Body of pancreas (tissue), 4 donors: Measurements from ENCODE around the gene PRSS8. TPM values are rescaled to one million over a fixed set of nuclear protein-coding genes. Genes with fewer than 3 reads are reported as not detected.

Experiments
- ATAC-seq: fragments of 150-250 bp; one replicate; pipeline ENCODE4 v1.9.1; 2016
- DNase-seq, 4 donors: peaks; one replicate each; pipeline ENCODE4 v3.0.0-alpha.2; 2019
- H3K27ac ChIP-seq, 4 donors: fragments of 200-600 bp; sonication (generic); 1 replicate in 3 of 4; 2 replicates in 1 of 4; pipeline versions ENCODE4 v1.5.1 to v1.6.1; 2016 to 2019; ENCODE audit warnings: mild to moderate bottlenecking in 1 of 4, mixed read lengths in 1 of 4, moderate library complexity in 1 of 4
- H3K27me3 ChIP-seq, 2 donors: fragments of 200-600 bp; sonication (generic); one replicate each; pipeline ENCODE4 v1.6.0; 2016; ENCODE audit warnings: mild to moderate bottlenecking in 1 of 2
- H3K36me3 ChIP-seq, 2 donors: fragments of 200-600 bp; sonication (generic); replicated peaks in 1 of 2; 2 replicates each; pipeline ENCODE4 v1.5.1; 2016; ENCODE audit warnings: low read depth in 2 of 2; ENCODE audit not compliant: insufficient read depth in 1 of 2
- H3K4me1 ChIP-seq: fragments of 200-600 bp; sonication (generic); one replicate; pipeline ENCODE4 v1.6.0; 2016
- H3K4me3 ChIP-seq, 2 donors: fragments of 200-600 bp; sonication (generic); 1 replicate in 1 of 2; 2 replicates in 1 of 2; pipeline ENCODE4 v1.5.1; 2016 to 2019
- H3K9me3 ChIP-seq, 3 donors: fragments of 200-600 bp; sonication (generic); 1 replicate in 2 of 3; 2 replicates in 1 of 3; pipeline ENCODE4 v1.5.1; 2016
- CTCF ChIP-seq, 7 experiments: fragments of 450-650 bp in 4 of 7; fragments of 200-600 bp in 3 of 7; sonication (generic) in 3 of 7; IDR thresholded peaks; one replicate each; pipeline ENCODE4 v1.5.1; 2016 to 2019; ENCODE audit warnings: antibody characterized with exemption in 7 of 7
- POLR2A ChIP-seq, 3 donors: fragments of 450-650 bp; IDR thresholded peaks; one replicate each; pipeline ENCODE4 v1.6.1; 2016; ENCODE audit warnings: antibody characterized with exemption in 3 of 3, mild to moderate bottlenecking in 2 of 3
- WGBS, 2 donors: methylation state at CpG; one replicate each; pipeline ENCODE4 v1.1.5; 2017; 5-methylcytosine and 5-hydroxymethylcytosine counted together
- intact Hi-C: fragments of 100-400 bp; cut with DNase I; formaldehyde crosslinking; loops from one replicate; pipeline ENCODE4 v1.15.1; 2023
- total RNA-seq, 2 donors: library from RNA; depleted of rRNA; stranded (reverse); fragments of >200 nt; gene quantifications; one replicate each; pipeline ENCODE4 v1.1.0, GENCODE V29; 2016

Gene PRSS8
- total RNA-seq, 2 donors from 2014 or later, result 75.5 to 81.7 TPM

DNA sequence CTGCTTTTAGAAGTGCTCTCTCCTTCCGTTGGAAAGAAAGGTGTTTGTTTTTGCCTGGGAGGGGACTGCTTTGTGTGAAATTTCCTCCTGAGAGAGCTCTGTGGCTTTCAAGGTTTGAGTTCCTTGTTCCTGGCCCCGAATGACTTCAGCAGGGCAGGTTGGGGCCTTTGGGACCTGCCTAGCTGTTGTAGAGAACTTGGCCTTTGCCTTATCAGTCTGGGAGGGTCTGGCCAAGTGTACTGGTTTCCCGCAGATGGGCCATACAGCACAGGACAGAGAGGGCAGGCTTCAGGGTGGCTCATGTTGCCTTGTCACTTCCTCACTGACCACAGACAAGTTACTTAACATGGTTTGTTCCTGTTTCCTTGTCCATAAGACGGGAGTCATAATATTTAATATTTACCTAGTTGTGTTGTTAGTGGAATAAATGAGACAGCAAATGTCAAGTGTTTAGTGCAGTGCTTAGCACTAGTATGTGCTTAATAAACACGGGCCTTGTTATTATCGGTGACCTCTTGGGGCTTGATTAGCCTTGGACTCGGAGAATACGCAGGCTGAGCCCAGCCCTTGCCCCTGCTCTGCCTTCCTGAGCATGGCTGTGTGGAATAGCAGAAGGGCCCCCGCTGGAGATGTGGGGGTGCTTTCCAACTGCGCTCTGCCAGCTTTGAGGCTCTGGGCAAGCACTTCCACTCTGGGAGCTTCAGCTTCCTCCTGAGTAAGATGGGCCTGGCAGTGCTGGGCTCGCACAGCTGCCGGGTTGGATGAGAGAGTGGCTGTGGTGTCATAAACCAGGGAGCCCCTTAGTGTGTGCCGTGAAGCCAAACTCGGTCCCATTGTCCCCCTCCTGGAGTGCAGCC lies 6.6 kb downstream of the PRSS8 start:
- intact Hi-C loops, result no loop called here

GRCh38 chr16:31127182-31127581 lies 8.3 kb downstream of the PRSS8 start:
- intact Hi-C loops, result no loop called here
- ATAC-seq (no peak), DNase-seq (no peak)
- Histone ChIP-seq H3K4me1 (peaks cover 54% of the 10 kb centered on the region), H3K4me3 (no peak overlapping the region), H3K9me3 (no peaks in the 10 kb centered on the region), H3K27me3 (no peaks in the 10 kb centered on the region), H3K36me3 (peaks cover 0 to 3% of the 10 kb centered on the region in 2 donors), H3K27ac (peak overlapping the region; percentile 89 to 98 (median 94))
- WGBS, 2 donors, result 93 to 97% methylated on average over 13 of the region's 13 CpGs
- TF ChIP-seq POLR2A (IDR thresholded peaks at IDR 0.05), result no peak
- TF ChIP-seq CTCF (IDR thresholded peaks at IDR 0.05), result no peak

More for the DNA sequence above, 6.6 kb downstream of the PRSS8 start:
- Histone ChIP-seq H3K4me1 (peaks cover 71% of the 10 kb centered on the region), H3K9me3 (no peaks in the 10 kb centered on the region), H3K27ac (peak overlapping the region; percentile 89 to 98 (median 94)), H3K36me3 (peaks cover 0 to 4% of the 10 kb centered on the region in 2 donors), H3K27me3 (no peaks in the 10 kb centered on the region), H3K4me3 (no peak overlapping the region)
- DNase-seq, result peak; percentile 66 to 87 (median 70)
- 12 to 25% methylated on average over 7 to 14 of the region's 14 CpGs for WGBS, 2 donors
- ATAC-seq, result peak; percentile 36
- TF ChIP-seq POLR2A (IDR thresholded peaks at IDR 0.05) (peak in 2 of 3 donors; percentile 58 to 73), CTCF (IDR thresholded peaks at IDR 0.05) (no peak)

GRCh38 chr16:31125844-31126243 lies 9.7 kb downstream of the PRSS8 start:
- Histone ChIP-seq H3K4me3 (no peak overlapping the region), H3K36me3 (peaks cover 0 to 7% of the 10 kb centered on the region in 2 donors), H3K27me3 (no peaks in the 10 kb centered on the region), H3K27ac (peak overlapping the region in 3 of 4 donors; percentile 31 to 89 (median 36)), H3K9me3 (no peaks in the 10 kb centered on the region), H3K4me1 (peaks cover 41% of the 10 kb centered on the region)
- no peak for DNase-seq
- TF ChIP-seq CTCF (IDR thresholded peaks at IDR 0.05), result no peak
- no peak for TF ChIP-seq POLR2A (IDR thresholded peaks at IDR 0.05)
- 89 to 96% methylated on average over 3 of the region's 3 CpGs for WGBS, 2 donors
- ATAC-seq, result no peak
- intact Hi-C loops, result no loop called here

GRCh38 chr16:31120129-31120528 lies 15.4 kb downstream of the PRSS8 start:
- H3K4me3 ChIP-seq, result no peak overlapping the region
- H3K36me3 ChIP-seq, result peaks cover 7 to 16% of the 10 kb centered on the region in 2 donors
- H3K27ac ChIP-seq, result peak overlapping the region in 3 of 4 donors; percentile 93 to 95 (median 95)
- peaks cover 36% of the 10 kb centered on the region for H3K4me1 ChIP-seq
- no peaks in the 10 kb centered on the region for H3K27me3 ChIP-seq
- 90 to 96% methylated on average over 9 to 16 of the region's 16 CpGs for WGBS, 2 donors
- TF ChIP-seq POLR2A (IDR thresholded peaks at IDR 0.05) (no peak), CTCF (IDR thresholded peaks at IDR 0.05) (no peak)
- ATAC-seq (no peak), DNase-seq (no peak)
- intact Hi-C loops, result no loop called here
- H3K9me3 ChIP-seq, result no peaks in the 10 kb centered on the region
